ENCODE measurements around the gene TEX22.
A peak's percentile ranks its signal among the peaks of the same experiment; 100 is the strongest.

The TEX22 gene

GRCh38 chr14:105420974-105421674 is 22.8 kb downstream of the TEX22 start:
- no peak for DNase-seq (ENCODE audit: low spot score)

DNA sequence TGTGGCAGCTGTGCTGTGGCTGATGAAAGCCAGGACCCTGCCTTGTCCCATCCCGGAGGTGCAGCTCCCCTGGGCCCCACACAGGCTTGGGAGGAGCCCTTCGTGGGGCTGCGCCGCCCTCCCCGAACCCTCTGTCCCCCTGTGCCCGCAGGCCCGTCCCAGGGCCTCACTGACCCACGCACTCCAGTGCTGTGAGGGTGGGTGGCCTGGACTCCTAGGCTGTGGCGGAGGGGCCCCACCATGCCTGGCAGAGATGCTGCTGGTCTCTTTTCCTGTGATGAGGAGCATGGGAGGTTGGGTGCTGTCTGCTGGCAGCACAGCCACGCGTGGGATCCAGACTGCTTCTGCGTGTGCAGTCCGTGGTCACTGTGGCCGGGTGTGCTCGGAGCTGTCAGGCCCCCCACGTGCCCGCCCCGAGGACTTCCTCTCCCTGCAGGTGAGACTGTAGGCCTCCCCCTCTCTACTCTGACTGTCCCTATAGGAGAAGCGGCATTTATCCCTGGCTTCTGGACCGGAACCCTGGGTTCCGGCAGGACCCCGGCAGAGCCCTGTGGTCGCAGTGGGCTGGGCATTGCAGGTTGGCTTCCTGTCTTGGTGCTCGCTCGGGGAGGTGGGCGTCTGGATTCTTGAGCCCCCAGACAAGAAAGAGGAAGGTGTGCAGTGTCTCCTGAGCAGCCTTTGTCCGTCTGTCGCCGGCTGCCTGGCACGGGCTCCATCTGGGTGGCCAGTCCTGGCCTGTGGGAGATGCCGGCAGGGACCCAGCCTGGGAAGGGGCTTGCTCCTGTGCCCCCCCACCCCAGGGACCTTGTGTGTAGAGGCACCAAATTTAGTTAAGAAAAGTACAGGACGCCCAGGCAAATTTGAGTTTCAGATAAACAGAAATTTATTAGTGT is 23.6 kb downstream of the TEX22 start:
- no peak for DNase-seq (ENCODE audit: low spot score)

DNA sequence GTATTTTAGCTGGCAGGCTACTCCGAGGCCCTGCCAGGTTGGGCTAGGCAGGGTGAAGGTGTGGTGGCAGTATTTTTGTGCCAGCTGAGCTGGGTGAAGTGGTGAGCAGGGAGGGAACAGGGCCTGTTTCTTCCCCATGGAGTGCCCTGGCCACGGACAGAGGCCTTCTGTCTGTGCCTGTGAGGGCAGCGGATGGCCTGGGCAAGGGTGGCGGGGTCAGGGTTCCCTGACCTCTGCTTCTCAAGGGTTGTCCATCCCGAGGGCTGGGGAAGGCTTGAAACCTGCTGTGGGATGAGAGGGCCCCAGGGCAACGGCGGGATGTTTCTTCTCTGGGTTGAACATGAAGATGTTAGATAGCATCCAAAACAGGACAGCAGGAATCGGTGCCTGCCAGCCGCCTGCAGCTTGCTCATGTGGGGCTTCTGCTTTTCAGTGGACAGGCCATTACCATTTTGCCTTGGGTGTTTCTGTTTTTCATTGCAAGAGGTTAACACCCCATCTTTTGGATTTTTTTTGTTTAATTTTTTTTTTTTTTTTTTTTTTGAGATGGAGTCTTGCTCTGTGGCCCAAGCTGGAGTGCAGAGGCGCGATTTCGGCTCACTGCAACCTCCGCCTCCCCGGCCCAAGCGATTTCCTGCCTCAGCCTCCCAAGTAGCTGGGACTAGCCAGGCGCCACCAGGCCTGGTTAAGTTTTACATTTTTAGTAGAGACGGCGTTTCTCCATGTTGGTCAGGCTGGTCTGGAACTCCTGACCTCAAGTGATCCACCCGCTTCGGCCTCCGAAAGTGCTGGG is 24.6 kb downstream of the TEX22 start:
- no peak for DNase-seq (ENCODE audit: low spot score)

DNA sequence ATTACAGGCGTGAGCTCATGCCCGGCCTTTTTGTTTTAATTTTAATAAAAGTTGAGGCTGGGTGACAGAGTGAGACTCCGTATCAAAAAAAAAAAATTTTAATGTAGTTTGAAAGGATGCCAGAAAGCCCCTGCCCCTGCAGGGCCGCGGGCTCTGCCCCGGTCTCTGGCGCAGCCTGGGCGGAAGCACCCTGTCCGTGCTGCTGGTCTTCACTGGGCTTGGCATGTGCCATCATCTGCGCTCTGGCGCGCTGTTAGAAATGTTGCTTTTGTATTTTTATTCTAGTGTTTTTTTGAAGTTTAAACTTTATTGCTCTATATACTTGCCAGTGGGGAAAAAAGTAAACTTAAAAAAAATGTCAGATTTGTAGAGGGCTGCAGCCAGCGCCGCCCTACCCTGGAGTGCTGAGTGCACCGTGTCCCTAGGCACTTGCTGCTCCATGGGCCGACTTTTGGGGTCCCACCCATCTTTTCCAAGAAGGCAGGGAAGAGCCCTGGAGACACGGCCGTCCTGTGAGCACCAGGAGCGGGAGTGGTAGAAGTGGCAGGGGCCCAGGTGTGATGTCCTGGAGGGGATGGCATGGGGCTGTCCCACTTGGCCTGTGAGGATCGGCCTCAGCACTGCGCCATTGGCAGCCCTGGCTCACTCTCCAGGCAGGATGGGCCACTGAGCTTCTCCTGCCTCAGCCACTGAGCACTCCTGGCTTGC is 25.3 kb downstream of the TEX22 start:
- DNase-seq (ENCODE audit: low spot score) = no peak

- no peak for DNase-seq (ENCODE audit: low spot score)
Measured at GRCh38 chr14:105424861-105425260, 26.5 kb downstream of the TEX22 start.

- DNase-seq (ENCODE audit: low spot score) = no peak
Measured at GRCh38 chr14:105425823-105426247, 27.5 kb downstream of the TEX22 start.

DNA sequence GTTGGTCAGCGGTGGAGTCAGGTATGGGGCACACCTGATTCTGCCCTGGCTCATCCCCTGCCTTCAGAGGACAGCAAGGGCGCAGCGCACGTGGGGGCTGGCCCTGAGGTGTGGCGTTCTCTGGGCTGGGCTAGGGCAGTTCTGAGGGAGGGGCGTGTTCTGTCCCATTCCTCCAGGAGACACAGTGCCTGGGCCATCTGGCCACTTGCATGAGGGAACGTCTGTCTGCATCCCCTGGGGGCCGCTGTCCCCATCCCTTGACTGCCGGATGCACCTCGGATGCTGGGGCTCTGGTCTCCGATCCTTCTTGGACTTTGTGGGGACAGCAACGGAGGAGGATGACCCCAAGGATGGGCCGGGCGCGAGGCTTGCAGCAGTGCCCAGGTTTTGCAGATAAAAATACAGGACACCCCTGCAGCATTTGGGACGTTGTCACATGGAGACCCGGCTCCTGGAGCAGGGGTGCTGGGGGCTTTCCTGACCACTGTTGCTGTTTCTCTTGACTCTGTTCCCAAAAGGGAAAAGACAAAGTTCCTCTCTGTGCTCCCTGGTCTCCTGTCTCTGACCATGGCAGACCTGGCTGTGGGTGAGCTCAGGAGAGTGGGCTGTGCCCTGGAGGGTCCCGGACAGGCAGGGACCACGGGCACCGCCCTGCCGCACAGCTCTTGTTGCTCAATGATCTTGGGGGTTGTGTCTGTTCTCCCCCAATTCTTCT is 28.2 kb downstream of the TEX22 start:
- no peak for DNase-seq (ENCODE audit: low spot score)

- no peak for DNase-seq (ENCODE audit: low spot score)
Measured at GRCh38 chr14:105427412-105427811, 29.1 kb downstream of the TEX22 start.

DNA sequence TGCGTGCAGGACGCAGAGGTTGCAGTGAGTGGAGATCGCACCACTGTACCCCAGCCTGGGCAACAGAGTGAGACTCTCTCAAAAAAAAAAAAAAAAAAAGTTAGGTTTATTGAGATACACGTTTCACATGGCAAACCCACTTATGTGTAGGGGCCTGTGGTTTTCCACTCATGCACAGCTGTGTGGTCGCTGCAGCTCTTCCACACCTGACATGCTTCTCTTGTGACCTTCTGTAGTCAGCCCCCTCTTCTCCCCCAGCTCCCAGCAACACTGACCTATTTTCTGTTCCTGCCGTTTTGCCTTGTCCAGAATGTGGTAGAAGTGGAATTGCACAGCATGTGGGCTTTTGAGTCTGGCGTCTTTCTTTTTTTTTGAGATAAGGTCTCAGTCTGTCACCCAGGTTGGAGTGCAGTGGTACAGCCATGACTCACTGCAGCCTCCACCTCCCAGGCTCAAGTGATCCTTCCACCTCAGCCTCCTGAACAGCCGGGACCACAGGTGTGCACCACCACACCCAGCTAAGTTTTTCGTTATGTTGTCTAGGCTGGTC is 29.7 kb downstream of the TEX22 start:
- DNase-seq (ENCODE audit: low spot score) = no peak

- DNase-seq (ENCODE audit: low spot score) = no peak
Measured at GRCh38 chr14:105430042-105430441, 31.7 kb downstream of the TEX22 start.

DNA sequence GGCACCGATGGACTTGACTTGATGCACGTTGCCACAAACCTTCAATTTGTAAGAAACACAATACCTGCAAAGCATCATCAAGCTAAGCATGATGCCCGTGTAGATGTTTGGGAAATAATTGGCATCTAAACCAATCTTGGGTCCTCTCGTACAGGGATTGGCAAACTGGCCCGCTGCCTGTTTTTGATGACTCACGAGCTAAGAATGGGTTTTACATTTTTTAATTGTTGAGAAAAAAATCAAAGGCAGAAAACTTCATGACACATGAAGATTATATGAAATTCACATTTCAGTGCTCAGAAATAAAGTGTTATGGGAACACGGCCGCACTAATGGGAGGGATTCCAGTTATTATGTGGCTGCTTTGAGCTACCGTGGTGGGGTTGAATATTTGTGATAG is 32.2 kb downstream of the TEX22 start:
- peak; percentile 60 for DNase-seq (ENCODE audit: low spot score)

DNA sequence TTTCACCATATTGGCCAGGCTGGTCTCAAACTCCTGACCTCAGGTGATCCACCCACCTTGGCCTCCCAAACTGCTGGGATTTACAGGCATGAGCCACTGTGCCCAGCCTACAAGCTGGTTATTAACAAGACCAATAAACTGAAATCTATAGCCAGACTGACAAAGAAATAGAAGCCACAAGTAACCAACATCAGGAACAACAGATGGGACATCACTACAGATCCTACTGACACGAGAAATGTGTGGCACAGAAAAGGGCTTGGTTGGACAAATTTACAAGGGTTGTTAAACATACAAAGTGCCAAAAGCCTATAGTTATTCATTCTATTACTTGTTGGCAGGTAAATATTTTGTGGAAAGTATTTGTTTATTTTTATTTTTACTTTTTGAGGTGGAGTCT is 32.9 kb downstream of the TEX22 start:
- DNase-seq (ENCODE audit: low spot score) = no peak

DNA sequence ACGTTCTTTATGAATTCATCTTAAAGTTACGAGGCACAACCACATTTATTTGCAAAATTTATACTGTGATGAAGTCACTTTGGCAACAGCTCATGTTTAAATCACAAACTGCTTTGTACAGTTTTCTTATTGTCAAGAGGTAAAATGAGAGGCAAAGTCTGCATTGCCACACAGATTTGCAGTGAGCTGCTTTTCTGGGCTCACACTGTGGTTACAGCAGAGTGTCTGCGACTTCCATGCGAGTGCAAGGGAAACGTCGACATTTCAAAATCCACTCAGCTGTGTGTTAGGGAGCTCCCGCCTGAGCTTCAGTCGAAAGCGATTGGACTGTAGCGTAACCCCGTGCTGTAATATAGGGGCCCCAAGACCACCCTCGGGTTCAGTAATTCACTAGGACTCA is 34.3 kb downstream of the TEX22 start:
- DNase-seq (ENCODE audit: low spot score) = no peak

- DNase-seq (ENCODE audit: low spot score) = no peak
Measured at GRCh38 chr14:105433161-105433605, 34.8 kb downstream of the TEX22 start.

DNA sequence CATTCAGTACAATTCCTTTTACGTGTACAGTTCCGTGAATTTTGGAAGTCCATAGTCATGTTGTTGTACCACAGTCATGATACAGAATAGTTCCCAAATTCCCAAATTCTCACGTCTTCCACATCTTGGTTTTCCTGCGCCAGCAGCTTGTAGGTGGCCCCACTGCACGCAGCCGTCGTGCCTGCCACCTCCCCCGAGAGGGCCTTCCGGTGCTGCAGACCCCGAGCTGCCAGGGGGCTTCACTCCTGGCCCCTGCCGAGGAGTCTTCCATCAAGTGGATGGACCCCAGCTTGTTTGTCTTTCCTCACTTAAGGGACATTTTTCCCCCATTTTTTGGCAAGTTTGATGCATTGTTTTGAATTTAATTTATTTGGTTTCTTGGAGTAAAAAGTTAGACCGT is 38.1 kb downstream of the TEX22 start:
- no peak for DNase-seq (ENCODE audit: low spot score)

GRCh38 chr14:105436891-105437722 is 38.8 kb downstream of the TEX22 start:
- DNase-seq (ENCODE audit: low spot score) = no peak

GRCh38 chr14:105437723-105438500 is 39.6 kb downstream of the TEX22 start:
- DNase-seq (ENCODE audit: low spot score) = no peak

GRCh38 chr14:105439179-105439578 is 40.8 kb downstream of the TEX22 start:
- no peak for DNase-seq (ENCODE audit: low spot score)
